ENCODE measurements around the gene TMIE. TPM values are rescaled to one million over a fixed set of nuclear protein-coding genes. Genes with fewer than 3 reads are reported as not detected.

TMIE gene
- total and polyA plus RNA-seq, 2 of the 13 experiments (the other 11 are each of a cell fraction or from before 2014, with no cell fraction given): not detected

DNA sequence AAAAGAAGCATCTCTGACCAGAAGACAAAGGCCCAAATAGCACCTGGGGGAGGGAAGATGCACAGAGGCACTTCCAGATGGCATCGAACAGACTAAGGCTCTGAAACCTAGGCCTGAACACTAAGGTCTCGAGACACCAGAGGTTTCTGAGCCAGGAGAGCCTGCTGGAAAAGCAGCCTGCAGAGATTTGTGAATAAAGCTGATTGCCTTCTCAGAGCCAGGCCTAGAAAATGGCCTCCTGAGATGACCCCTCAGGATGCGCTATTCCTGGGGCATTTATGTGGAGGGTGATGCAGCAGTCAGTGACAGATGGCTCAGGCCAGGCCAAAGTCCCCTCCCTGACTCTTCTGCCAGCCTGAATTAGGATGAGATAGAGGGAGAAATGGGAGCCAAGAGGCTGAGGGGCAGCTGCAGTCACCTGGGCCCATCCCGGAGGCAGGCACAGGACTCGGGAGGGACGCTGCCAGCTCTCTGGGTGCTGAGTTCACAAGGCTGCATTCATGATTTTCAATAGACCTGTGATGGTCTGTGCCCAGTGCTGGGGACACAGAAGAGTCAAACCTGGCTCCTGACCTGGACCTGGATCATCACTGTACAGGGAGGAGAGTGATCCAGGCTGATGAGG is 9.6 kb downstream of the TMIE start:
- Histone ChIP-seq H3K9me3 (ENCODE audit: low read length) (no peaks in the 10 kb centered on the region), H2AFZ (ENCODE audit: low read length) (no peak overlapping the region), H3K79me2 (ENCODE audit: insufficient read depth, low read length) (no peaks in the 10 kb centered on the region), H3K36me3 (replicated peaks in 1 of 2; ENCODE audit: control insufficient read depth in 1 of 2, insufficient read depth in 2 of 2, low read length in 2 of 2) (no peaks in the 10 kb centered on the region), H3K27me3 (ENCODE audit: control insufficient read depth in 1 of 2, insufficient read depth in 2 of 2, low read length in 2 of 2) (peaks cover 2 to 14% of the 10 kb centered on the region in 2 experiments; a peak in 3 of 5 replicates), H3K9ac (ENCODE audit: insufficient read depth, low read depth, low read length) (no peak overlapping the region), H3K4me2 (ENCODE audit: low read depth, low read length) (no peak overlapping the region), H3K4me3 (replicated peaks in 1 of 3; ENCODE audit: insufficient read depth in 1 of 3, low read depth in 2 of 3, low read length in 3 of 3) (no peak overlapping the region), H4K20me1 (ENCODE audit: insufficient read depth, low read length) (no peaks in the 10 kb centered on the region), H3K27ac (ENCODE audit: extremely low read length, insufficient read depth, low read length) (no peak overlapping the region), H3K4me1 (ENCODE audit: insufficient read depth, low read length) (peaks cover 11% of the 10 kb centered on the region)
- BruUV-seq (replicated peaks): no TSS peak
- no peak for FAIRE-seq
- 25% methylated on average over 4 of the region's 6 CpGs for WGBS (ENCODE audit: low lambda C conversion rate)
- intact Hi-C loops (cut with micrococcal nuclease; ENCODE audit: unreplicated experiment) (no loop called here), in situ Hi-C loops (cut with HindIII; ENCODE audit: extremely low pct_ligation_motif_present, low pct_unique_long_range_greater_than_20kb) (loop anchor here (5.0 kb wide), 1 partner anchor 197 kb away; no protein-coding TSS in a partner anchor)
- CTCF ChIA-PET (ENCODE audit: low intra/inter-chr PET ratio, low total read pairs): no interaction called here
- POLR2A ChIA-PET: no interaction called here
- TF ChIP-seq KAT8 (CRISPR knock-in tag; IDR thresholded peaks at IDR 0.05) (no peak), ZNF589 (CRISPR knock-in tag; conservative IDR thresholded peaks at IDR 0.05) (no peak), GATA4 (IDR thresholded peaks at IDR 0.05; ENCODE audit: borderline replicate concordance, low read depth) (no peak), MEF2D (CRISPR knock-in tag; IDR thresholded peaks at IDR 0.05) (no peak), SP4 (CRISPR knock-in tag; IDR thresholded peaks at IDR 0.05) (no peak)
- TF ChIP-seq, protein P1, sequence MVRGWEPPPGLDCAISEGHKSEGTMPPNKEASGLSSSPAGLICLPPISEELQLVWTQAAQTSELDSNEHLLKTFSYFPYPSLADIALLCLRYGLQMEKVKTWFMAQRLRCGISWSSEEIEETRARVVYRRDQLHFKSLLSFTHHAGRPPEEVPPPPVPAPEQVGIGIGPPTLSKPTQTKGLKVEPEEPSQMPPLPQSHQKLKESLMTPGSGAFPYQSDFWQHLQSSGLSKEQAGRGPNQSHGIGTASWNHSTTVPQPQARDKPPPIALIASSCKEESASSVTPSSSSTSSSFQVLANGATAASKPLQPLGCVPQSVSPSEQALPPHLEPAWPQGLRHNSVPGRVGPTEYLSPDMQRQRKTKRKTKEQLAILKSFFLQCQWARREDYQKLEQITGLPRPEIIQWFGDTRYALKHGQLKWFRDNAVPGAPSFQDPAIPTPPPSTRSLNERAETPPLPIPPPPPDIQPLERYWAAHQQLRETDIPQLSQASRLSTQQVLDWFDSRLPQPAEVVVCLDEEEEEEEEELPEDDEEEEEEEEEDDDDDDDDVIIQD (CRISPR knock-in tag; IDR thresholded peaks at IDR 0.05; ENCODE audit: low read depth): no peak
- no peak for DNase-seq (ENCODE audit: low spot score)
- no peak for ATAC-seq

DNA sequence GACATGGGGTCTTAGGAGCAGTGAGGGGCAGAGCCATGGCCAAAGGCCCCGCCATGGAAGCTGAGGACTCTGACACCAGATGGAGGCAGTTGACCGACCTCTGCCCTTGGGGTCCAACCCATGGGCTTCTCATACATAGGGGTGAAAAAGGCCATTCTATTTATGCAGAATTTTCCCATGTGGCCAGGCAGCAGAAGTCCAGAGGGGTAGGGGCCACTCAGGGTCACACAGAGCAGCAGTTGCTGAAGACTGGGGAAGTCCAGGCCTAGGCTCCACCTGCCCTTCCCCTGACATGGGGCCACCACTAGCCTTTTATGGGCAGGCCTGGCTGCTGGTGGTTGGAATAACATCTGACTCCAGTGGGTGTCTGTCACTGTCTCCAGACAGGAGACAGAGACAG is 10.1 kb downstream of the TMIE start:
- Histone ChIP-seq H3K9ac (ENCODE audit: insufficient read depth, low read depth, low read length) (no peak overlapping the region), H3K9me3 (ENCODE audit: low read length) (no peaks in the 10 kb centered on the region), H3K79me2 (ENCODE audit: insufficient read depth, low read length) (no peaks in the 10 kb centered on the region), H4K20me1 (ENCODE audit: insufficient read depth, low read length) (no peaks in the 10 kb centered on the region), H3K4me1 (ENCODE audit: insufficient read depth, low read length) (peaks cover 11% of the 10 kb centered on the region), H3K36me3 (replicated peaks in 1 of 2; ENCODE audit: control insufficient read depth in 1 of 2, insufficient read depth in 2 of 2, low read length in 2 of 2) (no peaks in the 10 kb centered on the region), H3K27me3 (ENCODE audit: control insufficient read depth in 1 of 2, insufficient read depth in 2 of 2, low read length in 2 of 2) (peaks cover 2 to 15% of the 10 kb centered on the region in 2 experiments; a peak in 3 of 5 replicates), H2AFZ (ENCODE audit: low read length) (no peak overlapping the region), H3K4me2 (ENCODE audit: low read depth, low read length) (peak overlapping the region; percentile 19; the same call in 1 of the 2 replicates), H3K27ac (ENCODE audit: extremely low read length, insufficient read depth, low read length) (no peak overlapping the region), H3K4me3 (replicated peaks in 1 of 3; ENCODE audit: insufficient read depth in 1 of 3, low read depth in 2 of 3, low read length in 3 of 3) (no peak overlapping the region)
- intact Hi-C loops (cut with micrococcal nuclease; ENCODE audit: unreplicated experiment): no loop called here
- ChIA-PET POLR2A (no interaction called here), CTCF (ENCODE audit: low intra/inter-chr PET ratio, low total read pairs) (no interaction called here)
- no CpG with 5 or more reads among the region's 2 CpGs for WGBS (ENCODE audit: low lambda C conversion rate)
- no peak for FAIRE-seq
- DNase-seq (ENCODE audit: low spot score): peak; percentile 18
- BruUV-seq (replicated peaks): no TSS peak
- peak; percentile 30; the same call in 1 of the 3 replicates for ATAC-seq
- in situ Hi-C loops (cut with HindIII; ENCODE audit: extremely low pct_ligation_motif_present, low pct_unique_long_range_greater_than_20kb): loop anchor here (5.0 kb wide), 1 partner anchor 196 kb away; no protein-coding TSS in a partner anchor
- TF ChIP-seq, protein P2, sequence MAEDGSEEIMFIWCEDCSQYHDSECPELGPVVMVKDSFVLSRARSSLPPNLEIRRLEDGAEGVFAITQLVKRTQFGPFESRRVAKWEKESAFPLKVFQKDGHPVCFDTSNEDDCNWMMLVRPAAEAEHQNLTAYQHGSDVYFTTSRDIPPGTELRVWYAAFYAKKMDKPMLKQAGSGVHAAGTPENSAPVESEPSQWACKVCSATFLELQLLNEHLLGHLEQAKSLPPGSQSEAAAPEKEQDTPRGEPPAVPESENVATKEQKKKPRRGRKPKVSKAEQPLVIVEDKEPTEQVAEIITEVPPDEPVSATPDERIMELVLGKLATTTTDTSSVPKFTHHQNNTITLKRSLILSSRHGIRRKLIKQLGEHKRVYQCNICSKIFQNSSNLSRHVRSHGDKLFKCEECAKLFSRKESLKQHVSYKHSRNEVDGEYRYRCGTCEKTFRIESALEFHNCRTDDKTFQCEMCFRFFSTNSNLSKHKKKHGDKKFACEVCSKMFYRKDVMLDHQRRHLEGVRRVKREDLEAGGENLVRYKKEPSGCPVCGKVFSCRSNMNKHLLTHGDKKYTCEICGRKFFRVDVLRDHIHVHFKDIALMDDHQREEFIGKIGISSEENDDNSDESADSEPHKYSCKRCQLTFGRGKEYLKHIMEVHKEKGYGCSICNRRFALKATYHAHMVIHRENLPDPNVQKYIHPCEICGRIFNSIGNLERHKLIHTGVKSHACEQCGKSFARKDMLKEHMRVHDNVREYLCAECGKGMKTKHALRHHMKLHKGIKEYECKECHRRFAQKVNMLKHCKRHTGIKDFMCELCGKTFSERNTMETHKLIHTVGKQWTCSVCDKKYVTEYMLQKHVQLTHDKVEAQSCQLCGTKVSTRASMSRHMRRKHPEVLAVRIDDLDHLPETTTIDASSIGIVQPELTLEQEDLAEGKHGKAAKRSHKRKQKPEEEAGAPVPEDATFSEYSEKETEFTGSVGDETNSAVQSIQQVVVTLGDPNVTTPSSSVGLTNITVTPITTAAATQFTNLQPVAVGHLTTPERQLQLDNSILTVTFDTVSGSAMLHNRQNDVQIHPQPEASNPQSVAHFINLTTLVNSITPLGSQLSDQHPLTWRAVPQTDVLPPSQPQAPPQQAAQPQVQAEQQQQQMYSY (CRISPR knock-in tag; IDR thresholded peaks at IDR 0.05): no peak
- TF ChIP-seq SRF (IDR thresholded peaks at IDR 0.05; ENCODE audit: low read depth, low read length): peak; percentile 81
- TF ChIP-seq ZSCAN9 (CRISPR knock-in tag; IDR thresholded peaks at IDR 0.05; ENCODE audit: borderline replicate concordance): no peak
- TF ChIP-seq FOXM1 (CRISPR knock-in tag; IDR thresholded peaks at IDR 0.05): no peak
- TF ChIP-seq CREM (IDR thresholded peaks at IDR 0.05): no peak
- no peak for TF ChIP-seq CREM (CRISPR knock-in tag; IDR thresholded peaks at IDR 0.05)
- no peak for TF ChIP-seq AKAP8 (CRISPR knock-in tag; IDR thresholded peaks at IDR 0.05)
- 0 out of 2 replicates have a peak, but pooled peaks have one; percentile 4 for TF ChIP-seq HNF4A (CRISPR knock-in tag; IDR thresholded peaks at IDR 0.05)
